Liver (tissue), 9 donors: Measurements from ENCODE around the gene MMP20. TPM values are rescaled to one million over a fixed set of nuclear protein-coding genes. Genes with fewer than 3 reads are reported as not detected.

Source experiments
- DNase-seq: peaks from one replicate; pipeline ENCODE4 v3.0.0-alpha.2; 2017; ENCODE audit warnings: low spot score
- H3K27ac ChIP-seq, 2 donors: one replicate each; pipeline ENCODE4 v1.7.0; 2013; ENCODE audit warnings: inconsistent platforms in 2 of 2, low read length in 2 of 2, control low read depth in 1 of 2, low read depth in 1 of 2, mild to moderate bottlenecking in 1 of 2
- H3K27me3 ChIP-seq, 4 donors: one replicate each; pipeline versions ENCODE4 v1.6.1 to v1.7.0; 2013; ENCODE audit warnings: low read length in 3 of 4, inconsistent platforms in 1 of 4, mild to moderate bottlenecking in 1 of 4, moderate library complexity in 1 of 4; ENCODE audit not compliant: control insufficient read depth in 4 of 4, insufficient read depth in 4 of 4
- H3K36me3 ChIP-seq, 4 donors: one replicate each; pipeline versions ENCODE4 v1.6.1 to v1.7.0; 2013; ENCODE audit warnings: low read length in 3 of 4, mild to moderate bottlenecking in 3 of 4, low read depth in 1 of 4, moderate library complexity in 1 of 4; ENCODE audit not compliant: control insufficient read depth in 4 of 4, insufficient read depth in 3 of 4
- H3K4me1 ChIP-seq, 4 donors: one replicate each; pipeline versions ENCODE4 v1.6.1 to v1.7.0; 2013; ENCODE audit warnings: low read length in 3 of 4, mild to moderate bottlenecking in 3 of 4, moderate library complexity in 1 of 4; ENCODE audit not compliant: control insufficient read depth in 4 of 4, insufficient read depth in 4 of 4
- H3K4me3 ChIP-seq, 3 donors: one replicate each; pipeline versions ENCODE4 v1.6.1 to v1.7.0; 2013; ENCODE audit warnings: low read length in 3 of 3, control low read depth in 1 of 3, low read depth in 1 of 3, mild to moderate bottlenecking in 1 of 3
- H3K9ac ChIP-seq, 2 donors: one replicate each; pipeline ENCODE4 v1.7.0; 2013; ENCODE audit warnings: low read length in 2 of 2, mild to moderate bottlenecking in 2 of 2, moderate library complexity in 2 of 2, control low read depth in 1 of 2, low read depth in 1 of 2
- H3K9me3 ChIP-seq, 4 donors: one replicate each; pipeline versions ENCODE4 v1.6.1 to v1.7.0; 2013; ENCODE audit warnings: low read length in 3 of 4; ENCODE audit not compliant: control insufficient read depth in 4 of 4
- CTCF ChIP-seq: fragments of 150-350 bp; IDR thresholded peaks from 2 replicates; pipeline ENCODE4 v1.5.1; 2017; ENCODE audit warnings: improper control_type of control experiment, low read depth, low read length; ENCODE audit not compliant: missing input control
- EGR1 ChIP-seq, 2 donors: IDR thresholded peaks; 2 replicates each; pipeline ENCODE4 v1.6.1; 2016 to 2018; ENCODE audit warnings: antibody characterized with exemption in 2 of 2, low read depth in 2 of 2
- FOXA1 ChIP-seq: IDR thresholded peaks from 2 replicates; pipeline ENCODE4 v1.6.1; 2016; ENCODE audit warnings: antibody characterized with exemption
- GABPA ChIP-seq, 2 donors: IDR thresholded peaks in 1 of 2; conservative IDR thresholded peaks in 1 of 2; 2 replicates each; pipeline ENCODE4 v1.6.1; 2016; ENCODE audit warnings: antibody characterized with exemption in 2 of 2, mild to moderate bottlenecking in 1 of 2, moderate library complexity in 1 of 2
- HNF4A ChIP-seq, 2 donors: conservative IDR thresholded peaks; 2 replicates each; pipeline ENCODE4 v1.6.1; 2016; ENCODE audit warnings: antibody characterized with exemption in 2 of 2, mild to moderate bottlenecking in 2 of 2
- JUND ChIP-seq, 2 donors: IDR thresholded peaks; 2 replicates each; pipeline ENCODE4 v1.6.1; 2016; ENCODE audit warnings: antibody characterized with exemption in 2 of 2
- NR2F2 ChIP-seq: IDR thresholded peaks from 2 replicates; pipeline ENCODE4 v1.6.1; 2016; ENCODE audit warnings: antibody characterized with exemption
- SP1 ChIP-seq: IDR thresholded peaks from 2 replicates; pipeline ENCODE4 v1.6.1; 2018; ENCODE audit warnings: antibody characterized with exemption, mild to moderate bottlenecking
- TAF1 ChIP-seq: conservative IDR thresholded peaks from 2 replicates; pipeline ENCODE4 v1.6.1; 2016; ENCODE audit warnings: antibody characterized with exemption, mild to moderate bottlenecking
- YY1 ChIP-seq: IDR thresholded peaks from 2 replicates; pipeline ENCODE4 v1.6.1; 2016; ENCODE audit warnings: antibody characterized with exemption, mild to moderate bottlenecking
- WGBS: extraction: QIAGEN DNeasy Blood & Tissue Kit; methylation state at CpG from one replicate; pipeline ENCODE4 v1.1.7; 2013; 5-methylcytosine and 5-hydroxymethylcytosine counted together
- polyA plus RNA-seq, 2 donors: library from polyadenylated mRNA; stranded (reverse) in 1 of 2; unstranded in 1 of 2; fragments of 200-250 nt in 1 of 2; fragments of >200 nt in 1 of 2; fragmentation: Nextera tagmentation in 1 of 2; extraction: Ambion mirVana in 1 of 2; gene quantifications; one replicate each; pipeline versions ENCODE4 v1.2.1 to v1.2.3, GENCODE V29; 2013 to 2015
- total RNA-seq, 2 donors: library from RNA; depleted of rRNA; stranded (reverse); fragments of >200 nt; gene quantifications; one replicate each; pipeline ENCODE4 v1.2.3, GENCODE V29; 2014
- TF ChIP-seq, protein P1 (sequence below): IDR thresholded peaks from 2 replicates; pipeline ENCODE4 v1.6.1; 2016; ENCODE audit warnings: antibody characterized with exemption
- TF ChIP-seq, protein P2 (sequence below): IDR thresholded peaks from 2 replicates; pipeline ENCODE4 v1.6.1; 2016; ENCODE audit warnings: antibody characterized with exemption
- TF ChIP-seq, protein P3 (sequence below): IDR thresholded peaks from 2 replicates; pipeline ENCODE4 v1.6.1; 2016; ENCODE audit warnings: antibody characterized with exemption, mild to moderate bottlenecking
- TF ChIP-seq, protein P4 (sequence below): IDR thresholded peaks from 2 replicates; pipeline ENCODE4 v1.6.1; 2016; ENCODE audit warnings: antibody characterized with exemption
- donor health status: healthy.
- donor health status: healthy.
- donor health status: healthy.
- donor health status: healthy.
- donor health status: healthy.

The MMP20 gene
- total and polyA plus RNA-seq, 4 donors = not detected

- peaks cover 0 to 2% (median 0%) of the 10 kb centered on the region in 4 donors for H3K27me3 ChIP-seq
- H3K9ac ChIP-seq = no peak overlapping the region
- no peak overlapping the region for H3K4me3 ChIP-seq
- H3K9me3 ChIP-seq = no peaks in the 10 kb centered on the region
- no peaks in the 10 kb centered on the region for H3K4me1 ChIP-seq
- 78% methylated on average over 4 of the region's 4 CpGs for WGBS
- DNase-seq = no peak
- no peaks in the 10 kb centered on the region for H3K36me3 ChIP-seq
- TF ChIP-seq, protein P1, sequence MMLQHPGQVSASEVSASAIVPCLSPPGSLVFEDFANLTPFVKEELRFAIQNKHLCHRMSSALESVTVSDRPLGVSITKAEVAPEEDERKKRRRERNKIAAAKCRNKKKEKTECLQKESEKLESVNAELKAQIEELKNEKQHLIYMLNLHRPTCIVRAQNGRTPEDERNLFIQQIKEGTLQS = no peak
- no peak for TF ChIP-seq TAF1
- TF ChIP-seq, protein P2, sequence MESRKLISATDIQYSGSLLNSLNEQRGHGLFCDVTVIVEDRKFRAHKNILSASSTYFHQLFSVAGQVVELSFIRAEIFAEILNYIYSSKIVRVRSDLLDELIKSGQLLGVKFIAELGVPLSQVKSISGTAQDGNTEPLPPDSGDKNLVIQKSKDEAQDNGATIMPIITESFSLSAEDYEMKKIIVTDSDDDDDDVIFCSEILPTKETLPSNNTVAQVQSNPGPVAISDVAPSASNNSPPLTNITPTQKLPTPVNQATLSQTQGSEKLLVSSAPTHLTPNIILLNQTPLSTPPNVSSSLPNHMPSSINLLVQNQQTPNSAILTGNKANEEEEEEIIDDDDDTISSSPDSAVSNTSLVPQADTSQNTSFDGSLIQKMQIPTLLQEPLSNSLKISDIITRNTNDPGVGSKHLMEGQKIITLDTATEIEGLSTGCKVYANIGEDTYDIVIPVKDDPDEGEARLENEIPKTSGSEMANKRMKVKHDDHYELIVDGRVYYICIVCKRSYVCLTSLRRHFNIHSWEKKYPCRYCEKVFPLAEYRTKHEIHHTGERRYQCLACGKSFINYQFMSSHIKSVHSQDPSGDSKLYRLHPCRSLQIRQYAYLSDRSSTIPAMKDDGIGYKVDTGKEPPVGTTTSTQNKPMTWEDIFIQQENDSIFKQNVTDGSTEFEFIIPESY = no peak
- TF ChIP-seq HNF4A (conservative IDR thresholded peaks at IDR 0.05) = no peak
- no peak for TF ChIP-seq FOXA1
- TF ChIP-seq NR2F2 = no peak
- TF ChIP-seq, protein P3, sequence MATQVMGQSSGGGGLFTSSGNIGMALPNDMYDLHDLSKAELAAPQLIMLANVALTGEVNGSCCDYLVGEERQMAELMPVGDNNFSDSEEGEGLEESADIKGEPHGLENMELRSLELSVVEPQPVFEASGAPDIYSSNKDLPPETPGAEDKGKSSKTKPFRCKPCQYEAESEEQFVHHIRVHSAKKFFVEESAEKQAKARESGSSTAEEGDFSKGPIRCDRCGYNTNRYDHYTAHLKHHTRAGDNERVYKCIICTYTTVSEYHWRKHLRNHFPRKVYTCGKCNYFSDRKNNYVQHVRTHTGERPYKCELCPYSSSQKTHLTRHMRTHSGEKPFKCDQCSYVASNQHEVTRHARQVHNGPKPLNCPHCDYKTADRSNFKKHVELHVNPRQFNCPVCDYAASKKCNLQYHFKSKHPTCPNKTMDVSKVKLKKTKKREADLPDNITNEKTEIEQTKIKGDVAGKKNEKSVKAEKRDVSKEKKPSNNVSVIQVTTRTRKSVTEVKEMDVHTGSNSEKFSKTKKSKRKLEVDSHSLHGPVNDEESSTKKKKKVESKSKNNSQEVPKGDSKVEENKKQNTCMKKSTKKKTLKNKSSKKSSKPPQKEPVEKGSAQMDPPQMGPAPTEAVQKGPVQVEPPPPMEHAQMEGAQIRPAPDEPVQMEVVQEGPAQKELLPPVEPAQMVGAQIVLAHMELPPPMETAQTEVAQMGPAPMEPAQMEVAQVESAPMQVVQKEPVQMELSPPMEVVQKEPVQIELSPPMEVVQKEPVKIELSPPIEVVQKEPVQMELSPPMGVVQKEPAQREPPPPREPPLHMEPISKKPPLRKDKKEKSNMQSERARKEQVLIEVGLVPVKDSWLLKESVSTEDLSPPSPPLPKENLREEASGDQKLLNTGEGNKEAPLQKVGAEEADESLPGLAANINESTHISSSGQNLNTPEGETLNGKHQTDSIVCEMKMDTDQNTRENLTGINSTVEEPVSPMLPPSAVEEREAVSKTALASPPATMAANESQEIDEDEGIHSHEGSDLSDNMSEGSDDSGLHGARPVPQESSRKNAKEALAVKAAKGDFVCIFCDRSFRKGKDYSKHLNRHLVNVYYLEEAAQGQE = no peak
- no peak for TF ChIP-seq SP1
- TF ChIP-seq CTCF = no peak
- no peak for TF ChIP-seq EGR1 (IDR thresholded peaks at IDR 0.05; ENCODE audit: low read depth in 2 of 2)
- no peak overlapping the region for H3K27ac ChIP-seq
These were observed 78.7 kb downstream of the MMP20 start for GRCh38 chr11:102546427-102546826.

DNA sequence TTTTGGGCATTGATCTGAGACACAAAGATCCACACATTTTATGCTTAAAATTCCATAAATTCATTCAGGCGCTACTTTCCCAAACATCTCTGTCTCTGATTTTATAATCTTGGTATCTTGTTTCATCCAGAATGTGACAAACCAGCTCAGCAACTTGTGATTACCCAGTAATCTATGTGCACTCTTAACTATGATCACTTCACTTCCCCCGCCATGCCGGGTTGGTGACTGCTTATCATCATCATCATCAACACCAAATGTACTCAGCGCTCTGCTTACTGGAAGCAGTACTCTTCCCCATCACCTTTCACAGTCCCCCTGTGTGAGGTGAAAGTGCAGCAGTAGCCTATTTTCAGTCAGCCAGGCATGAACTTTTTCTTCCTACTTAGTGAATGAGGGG lies 79.4 kb downstream of the MMP20 start:
- Histone ChIP-seq H3K36me3 (no peaks in the 10 kb centered on the region), H3K4me1 (no peaks in the 10 kb centered on the region), H3K27me3 (peaks cover 0 to 2% (median 0%) of the 10 kb centered on the region in 4 donors), H3K27ac (no peak overlapping the region), H3K9me3 (no peaks in the 10 kb centered on the region), H3K4me3 (no peak overlapping the region), H3K9ac (no peak overlapping the region)
- 73% methylated on average over 4 of the region's 4 CpGs for WGBS
- no peak for DNase-seq
- no peak for TF ChIP-seq EGR1 (IDR thresholded peaks at IDR 0.05; ENCODE audit: low read depth in 2 of 2)
- TF ChIP-seq TAF1 = no peak
- TF ChIP-seq, protein P4, sequence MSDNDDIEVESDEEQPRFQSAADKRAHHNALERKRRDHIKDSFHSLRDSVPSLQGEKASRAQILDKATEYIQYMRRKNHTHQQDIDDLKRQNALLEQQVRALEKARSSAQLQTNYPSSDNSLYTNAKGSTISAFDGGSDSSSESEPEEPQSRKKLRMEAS = no peak
- TF ChIP-seq CTCF = no peak
- TF ChIP-seq FOXA1 = no peak
- TF ChIP-seq, protein P3 = no peak
- TF ChIP-seq YY1 = no peak
- TF ChIP-seq GABPA (IDR thresholded peaks at IDR 0.05 in 1 of 2, conservative IDR thresholded peaks at IDR 0.05 in 1 of 2) = no peak
- TF ChIP-seq JUND (IDR thresholded peaks at IDR 0.05) = no peak
